GM21529 (cell line): ENCODE results near the gene CFAP74.

ENCODE experiments used
- ATAC-seq: cut with Tn5 transposase; IDR thresholded peaks from one replicate; pipeline ENCODE4 v1.9.1; 2021; ENCODE audit not compliant: unreplicated experiment

Gene CFAP74

DNA sequence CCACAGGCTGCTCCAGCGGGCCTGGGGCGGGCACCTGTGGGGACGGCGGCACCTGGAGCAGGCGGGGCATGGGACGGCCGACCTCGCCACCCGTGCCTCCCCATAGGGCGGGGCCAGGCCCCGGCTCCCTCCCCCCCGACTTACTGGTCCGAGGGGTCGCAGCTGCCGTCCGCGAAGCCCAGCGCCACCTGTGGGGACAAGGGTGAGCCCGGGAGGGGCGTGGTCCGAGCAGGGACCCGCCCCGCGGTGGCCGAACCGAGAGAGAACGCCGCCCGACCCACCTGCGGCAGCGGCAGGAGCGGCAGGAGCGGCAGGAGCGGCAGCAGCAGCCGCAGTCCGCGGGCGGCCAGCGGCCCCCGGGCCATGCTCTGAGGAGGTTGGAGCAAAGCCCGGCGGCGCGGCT, 84.7 kb downstream of the CFAP74 start, which contains the start of gene TMEM52:
TMEM52 (minus strand) TSS at position 379 of the 403 bp plus-strand sequence; CDS start at position 365, 14 bp downstream.
- ATAC-seq: peak; percentile 20

DNA sequence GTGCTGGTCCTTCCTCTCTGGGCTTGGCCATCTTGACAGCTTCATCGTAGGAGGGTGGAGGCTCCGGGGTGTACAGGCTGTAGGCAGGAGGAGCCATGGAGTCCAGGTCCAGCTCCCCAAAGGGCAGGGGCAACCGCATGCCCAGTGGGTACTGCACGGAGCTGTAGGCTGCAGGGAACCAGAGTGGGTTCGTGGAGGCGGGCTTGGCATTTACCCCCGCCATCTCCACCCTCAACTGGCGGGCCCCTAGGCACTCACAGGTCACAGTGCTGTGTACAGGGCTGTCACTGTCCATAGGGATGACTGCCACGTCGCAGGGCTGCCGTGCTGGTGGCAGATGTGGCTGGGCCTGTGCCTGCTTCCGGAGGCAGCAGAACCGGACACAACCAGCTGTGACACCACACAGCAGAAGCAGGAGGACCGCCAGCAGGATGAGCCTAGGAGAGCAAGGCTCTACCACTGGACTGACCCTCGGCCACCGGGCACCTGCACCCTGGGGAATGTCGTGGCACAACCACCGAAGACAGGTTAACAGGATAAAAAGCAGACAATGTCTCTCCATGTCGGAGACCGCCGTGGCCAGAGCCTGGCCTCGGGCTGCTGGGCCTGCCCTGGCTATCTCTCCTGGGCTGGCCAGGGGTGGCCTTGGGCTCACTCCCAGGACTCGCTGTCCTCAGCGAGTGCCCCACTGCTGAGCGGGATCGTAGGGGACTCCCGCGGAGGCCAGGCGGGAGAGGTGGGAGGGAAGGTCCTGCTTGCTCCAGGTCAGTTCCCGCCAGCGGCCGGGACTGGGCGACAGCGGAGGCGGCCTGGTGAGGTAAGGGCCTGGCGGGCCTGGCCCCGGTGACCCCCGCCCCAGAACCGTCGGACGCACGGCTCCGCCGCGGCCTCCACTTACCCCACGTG, 85.3 kb downstream of the CFAP74 start:
- ATAC-seq: no peak

DNA sequence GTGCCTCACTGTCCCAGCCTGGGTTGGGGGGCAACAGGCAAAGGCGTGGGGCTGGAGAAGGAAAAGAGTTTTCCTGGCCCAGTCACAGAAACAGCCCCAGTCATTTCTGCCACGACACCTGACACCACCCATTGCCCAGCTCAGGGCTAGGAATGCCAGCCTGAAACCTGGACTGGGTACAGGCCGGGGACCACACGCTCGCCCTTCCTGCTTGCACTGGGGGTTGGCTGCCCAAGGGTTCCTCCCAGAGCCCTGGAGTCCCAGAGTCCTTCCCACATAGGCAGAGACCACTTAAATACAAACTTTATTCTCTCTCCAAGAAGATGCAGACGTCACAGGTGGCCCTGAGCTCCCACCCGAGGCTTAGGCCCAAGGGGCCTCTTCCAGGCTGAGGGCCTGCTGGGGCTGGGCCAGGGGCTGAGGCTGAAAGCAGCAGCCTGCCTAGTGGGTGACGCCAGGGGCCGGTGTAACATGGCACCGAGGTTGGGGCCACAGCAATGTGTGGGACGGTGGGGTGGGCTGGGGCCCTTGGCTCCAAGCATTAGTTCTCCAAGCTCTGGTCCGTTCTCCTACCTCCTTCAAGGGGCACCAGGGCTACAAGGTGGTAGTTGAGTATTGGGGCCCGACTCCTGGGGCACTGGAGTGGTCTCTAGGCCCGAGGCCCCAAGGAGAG, 86.1 kb downstream of the CFAP74 start:
- no peak for ATAC-seq

DNA sequence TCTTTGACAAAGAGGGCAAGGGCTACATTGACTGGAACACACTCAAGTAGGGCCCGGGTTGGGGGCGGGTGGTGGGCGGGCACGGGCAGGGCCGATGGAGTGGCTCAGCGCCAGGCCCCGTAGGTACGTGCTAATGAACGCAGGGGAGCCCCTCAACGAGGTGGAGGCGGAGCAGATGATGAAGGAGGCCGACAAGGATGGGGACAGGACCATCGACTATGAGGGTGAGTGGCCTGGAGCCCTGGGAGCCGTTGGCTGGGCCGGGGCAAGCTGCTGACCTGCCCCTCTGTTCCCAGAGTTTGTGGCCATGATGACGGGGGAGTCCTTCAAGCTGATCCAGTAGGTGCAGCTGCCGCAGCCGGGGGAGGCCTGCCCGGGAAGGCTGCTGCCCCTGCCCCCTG, 86.7 kb downstream of the CFAP74 start:
- ATAC-seq: no peak

DNA sequence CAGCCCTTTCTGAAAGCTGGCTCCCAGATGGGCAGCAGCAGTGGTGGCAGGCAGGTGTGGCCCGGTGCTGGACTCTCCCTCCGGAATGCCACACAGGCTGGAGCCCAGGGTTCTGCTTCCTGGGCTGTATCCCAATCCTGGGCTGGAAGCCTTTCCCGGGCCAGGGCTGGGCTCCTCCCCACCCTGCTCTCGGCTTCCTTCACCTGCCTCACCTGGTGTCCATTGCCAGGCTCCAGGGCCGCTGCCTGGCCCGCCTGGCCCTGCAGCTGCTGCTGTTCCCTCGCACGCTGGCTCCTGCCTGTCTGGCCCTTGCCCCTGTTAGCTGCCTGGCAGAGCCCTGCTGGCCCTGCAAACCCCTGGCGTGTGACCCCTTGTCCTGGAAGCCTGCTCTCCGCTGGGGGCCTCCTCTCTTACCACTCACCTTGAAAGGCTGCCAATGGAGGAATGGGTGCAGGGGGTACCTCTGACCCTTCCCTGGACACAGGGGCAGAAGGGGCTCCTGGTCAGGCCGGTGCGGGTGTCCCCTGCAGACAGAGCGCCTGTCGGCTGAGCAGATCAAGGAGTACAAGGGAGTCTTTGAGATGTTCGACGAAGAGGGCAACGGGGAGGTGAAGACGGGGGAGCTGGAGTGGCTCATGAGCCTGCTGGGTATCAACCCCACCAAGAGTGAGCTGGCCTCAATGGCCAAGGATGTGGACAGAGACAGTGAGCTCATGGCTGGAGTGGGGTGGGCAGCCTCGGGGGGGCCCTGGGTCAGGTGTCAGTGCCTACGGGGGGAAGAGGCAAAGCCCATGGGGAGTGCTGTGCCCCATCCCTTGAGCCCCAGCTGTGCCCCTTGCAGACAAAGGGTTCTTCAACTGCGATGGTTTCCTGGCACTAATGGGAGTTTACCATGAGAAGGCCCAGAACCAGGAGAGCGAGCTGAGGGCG, 87.4 kb downstream of the CFAP74 start:
- no peak for ATAC-seq

DNA sequence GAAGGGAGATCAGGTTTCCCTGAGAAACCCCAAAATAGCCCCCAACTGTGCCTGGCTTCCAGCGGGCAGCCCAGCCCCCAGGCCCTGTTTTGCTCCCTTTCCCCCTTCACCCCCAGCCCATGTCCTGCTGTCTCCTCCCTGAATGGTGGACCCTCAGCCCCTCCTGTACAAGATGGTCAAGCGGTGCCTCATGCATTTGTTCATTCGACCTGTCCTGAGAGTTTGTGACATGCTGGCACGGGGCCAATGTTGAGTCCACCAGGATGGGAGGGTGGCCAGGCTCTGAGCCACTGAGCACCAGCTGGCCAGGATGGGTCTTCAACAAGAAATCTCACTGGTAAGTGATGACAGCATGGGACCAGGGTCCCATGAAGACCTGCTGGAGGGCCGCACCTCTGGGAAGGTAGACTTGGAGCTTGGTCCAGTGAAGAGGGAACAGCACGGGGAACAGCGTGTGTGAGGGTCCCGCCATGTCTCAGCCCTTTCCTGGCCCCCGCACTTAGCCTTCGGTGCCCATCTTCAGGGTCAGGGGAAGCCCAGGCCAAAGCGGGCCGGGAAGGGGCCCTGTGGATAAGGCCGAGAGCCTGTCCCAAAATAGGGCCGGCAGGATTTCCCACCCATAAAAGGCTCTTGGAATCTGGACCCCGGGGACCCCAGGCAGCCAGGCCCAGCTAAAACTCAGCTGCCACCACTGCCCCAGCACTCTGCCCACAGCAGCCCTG, 88.5 kb downstream of the CFAP74 start, which contains the start of gene CALML6:
CALML6 (plus strand) TSS at position 290 of the 722 bp plus-strand sequence; CDS start at position 311, 21 bp downstream.
- ATAC-seq: no peak

DNA sequence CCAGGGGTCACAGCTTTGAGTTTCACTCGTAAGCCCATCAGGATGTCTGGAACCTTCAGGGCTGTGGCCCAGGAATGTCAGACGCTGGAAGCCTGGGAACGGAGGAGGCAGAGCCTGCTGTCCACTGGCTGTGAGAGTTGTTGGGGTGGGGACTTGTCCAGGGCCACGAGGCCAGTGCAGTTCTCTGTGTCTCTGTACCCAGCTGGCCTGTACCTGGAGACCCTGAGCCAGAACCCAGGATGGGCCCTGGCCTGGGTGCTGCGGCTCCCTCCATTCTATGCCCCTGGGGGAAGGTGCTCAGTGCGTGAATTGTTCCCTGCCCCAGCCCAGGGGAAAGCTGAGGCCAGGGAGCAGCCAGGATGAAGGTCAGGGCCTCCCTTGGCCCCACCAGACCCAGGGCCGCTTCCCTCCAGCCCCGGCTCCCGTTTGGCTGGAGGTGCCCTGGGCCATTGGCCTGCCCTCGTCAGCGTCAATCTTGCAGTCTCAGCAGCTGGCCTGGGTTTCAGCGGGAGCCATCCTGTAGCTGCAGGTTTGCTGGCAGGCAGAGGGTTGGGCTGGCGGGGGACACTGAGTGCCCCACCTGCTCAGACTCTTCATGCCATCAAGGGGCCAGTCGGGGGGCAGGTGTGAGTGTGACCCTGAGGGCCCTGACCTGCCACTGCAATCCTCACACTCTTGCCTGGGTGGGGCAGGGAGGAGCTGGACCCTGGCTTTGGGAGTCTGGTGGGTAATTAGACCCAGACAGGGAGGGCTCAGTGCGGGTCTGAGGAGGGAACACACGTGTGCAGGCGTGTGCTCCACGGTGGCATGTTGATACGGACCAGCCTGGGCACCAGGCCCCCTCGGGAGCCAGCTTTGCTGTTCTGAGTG, 89.2 kb downstream of the CFAP74 start:
- no peak for ATAC-seq

DNA sequence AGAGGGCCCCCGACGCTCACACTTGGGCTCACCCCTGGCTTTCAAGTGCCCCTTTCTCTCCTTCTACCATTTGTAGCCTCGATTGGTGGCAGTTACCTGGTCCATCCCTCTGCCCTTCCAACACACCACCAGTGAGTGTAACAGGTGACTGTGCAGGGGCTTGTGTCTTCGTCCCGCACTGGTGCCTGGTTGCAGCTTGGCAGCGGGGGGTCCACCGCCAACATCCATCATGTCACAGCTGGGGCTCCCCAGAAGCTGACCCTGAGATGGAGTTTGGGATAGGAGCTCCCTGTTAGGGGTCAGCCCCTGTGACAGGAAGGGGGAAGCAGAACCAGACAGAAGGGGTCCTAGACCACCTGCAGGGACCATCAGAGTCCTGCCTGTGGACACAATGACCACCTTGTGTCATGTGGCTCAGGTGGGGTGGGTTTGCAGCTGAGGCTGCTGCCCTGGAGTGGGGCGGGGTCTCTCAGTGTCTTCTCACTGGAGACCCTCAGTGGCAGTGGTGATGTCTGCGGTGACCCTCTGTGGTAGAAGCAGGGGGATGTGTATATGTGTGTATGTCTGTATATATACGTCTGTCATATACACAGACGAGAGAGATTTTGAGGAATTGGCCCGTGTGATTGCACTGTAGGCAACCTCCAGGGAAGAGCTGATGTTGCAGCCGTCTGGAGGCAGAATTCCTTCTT, 92.1 kb downstream of the CFAP74 start:
- ATAC-seq: no peak

DNA sequence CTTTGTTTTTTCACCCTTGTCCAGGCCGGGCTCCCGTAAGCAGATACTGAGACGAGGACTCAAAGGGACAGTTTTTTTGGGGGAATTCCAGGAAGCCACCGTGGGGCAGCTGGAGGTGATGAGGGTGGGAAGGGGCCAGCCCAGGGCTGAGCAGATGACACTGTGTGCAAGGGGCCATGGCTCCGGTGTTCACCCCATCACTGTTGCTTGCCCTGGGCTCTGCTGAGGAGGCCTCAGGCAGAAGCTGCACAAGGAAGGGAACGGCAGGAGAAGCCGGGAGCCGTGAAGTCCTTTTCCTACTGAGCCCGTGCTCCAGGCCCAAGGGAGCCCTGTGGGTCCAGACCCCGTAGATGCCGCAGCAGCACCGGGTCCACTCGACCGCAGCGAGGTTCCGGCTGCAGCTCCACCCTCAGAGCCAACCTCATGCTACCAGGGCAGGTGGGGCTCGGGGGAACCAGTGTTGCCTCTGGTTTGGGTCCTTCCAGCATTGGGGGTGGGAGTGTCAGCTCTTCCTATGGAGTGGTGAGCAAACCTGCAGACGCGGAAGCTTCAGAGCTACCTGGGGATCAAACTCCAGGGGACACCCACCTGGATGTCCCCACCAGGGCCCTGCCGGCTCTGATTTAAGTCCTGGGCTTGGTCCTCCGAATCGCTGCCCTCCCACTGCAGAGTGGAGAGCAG, 92.8 kb downstream of the CFAP74 start:
- ATAC-seq: no peak

DNA sequence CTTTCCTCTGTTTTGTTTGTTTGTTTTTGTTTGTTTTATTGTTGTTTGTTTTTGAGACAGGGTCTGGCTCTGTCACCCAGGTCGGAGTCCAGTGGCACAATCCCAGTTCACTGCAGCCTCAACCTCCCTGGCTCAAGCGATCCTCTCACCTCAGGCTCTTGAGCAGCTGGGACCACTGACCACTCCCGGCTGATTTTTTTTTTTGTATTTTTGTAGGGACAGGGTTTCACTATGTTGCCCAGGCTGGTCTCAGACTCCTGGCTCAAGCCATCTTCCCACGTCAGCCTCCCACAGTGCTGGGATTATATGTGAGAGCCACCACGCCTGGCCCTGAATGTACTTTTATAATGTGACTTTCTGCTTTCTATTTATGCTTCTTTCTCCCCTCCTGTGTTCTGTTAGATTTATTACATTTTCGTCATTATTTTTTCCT, 93.5 kb downstream of the CFAP74 start:
- ATAC-seq: no peak

DNA sequence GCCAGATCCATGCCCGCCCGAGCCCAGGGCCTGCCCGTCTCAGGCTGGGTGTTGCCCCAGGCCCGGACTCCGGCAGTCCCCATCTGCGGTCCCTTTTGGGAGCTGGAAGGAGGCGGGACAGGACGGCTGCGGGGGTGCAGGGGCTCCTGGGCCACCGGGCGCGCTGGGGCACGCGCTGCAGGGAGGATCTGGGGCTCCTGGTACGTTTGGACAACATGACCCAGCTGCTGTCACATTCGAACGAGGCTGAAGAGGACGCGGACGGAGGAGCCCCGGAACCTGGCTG, 95.1 kb downstream of the CFAP74 start:
- peak; percentile 13 for ATAC-seq

DNA sequence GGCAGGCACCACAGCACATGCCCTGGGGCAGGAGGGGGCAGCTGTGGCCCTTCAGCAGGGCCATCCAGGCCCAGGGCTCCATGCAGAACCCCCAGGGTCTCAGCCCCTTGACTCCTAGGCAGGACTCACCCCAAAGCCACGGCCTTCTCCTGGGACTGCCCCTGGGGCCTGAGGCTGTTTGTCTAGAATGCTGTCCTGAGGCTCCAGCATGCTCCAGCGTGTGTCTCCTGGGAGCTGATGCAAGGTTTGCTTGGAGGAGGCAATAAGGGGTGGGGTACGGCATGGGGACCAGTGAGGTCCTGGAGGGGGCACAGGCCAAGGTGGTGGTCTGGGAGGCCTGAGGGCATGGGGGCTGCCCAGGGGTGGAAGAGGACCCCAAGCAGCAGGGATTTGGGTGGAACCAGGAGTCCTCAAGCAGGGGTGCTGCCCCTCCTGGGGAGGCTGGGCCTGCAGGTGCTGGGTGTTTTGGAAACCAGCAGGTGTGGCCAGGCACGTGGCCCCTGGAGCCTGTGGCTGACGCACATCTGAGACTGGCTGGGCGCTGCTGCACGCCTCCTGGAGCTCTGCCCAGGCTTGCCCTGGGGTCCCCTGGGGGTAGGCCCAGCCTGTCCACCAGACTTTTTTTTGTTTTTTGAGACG, 96.4 kb downstream of the CFAP74 start:
- no peak for ATAC-seq

DNA sequence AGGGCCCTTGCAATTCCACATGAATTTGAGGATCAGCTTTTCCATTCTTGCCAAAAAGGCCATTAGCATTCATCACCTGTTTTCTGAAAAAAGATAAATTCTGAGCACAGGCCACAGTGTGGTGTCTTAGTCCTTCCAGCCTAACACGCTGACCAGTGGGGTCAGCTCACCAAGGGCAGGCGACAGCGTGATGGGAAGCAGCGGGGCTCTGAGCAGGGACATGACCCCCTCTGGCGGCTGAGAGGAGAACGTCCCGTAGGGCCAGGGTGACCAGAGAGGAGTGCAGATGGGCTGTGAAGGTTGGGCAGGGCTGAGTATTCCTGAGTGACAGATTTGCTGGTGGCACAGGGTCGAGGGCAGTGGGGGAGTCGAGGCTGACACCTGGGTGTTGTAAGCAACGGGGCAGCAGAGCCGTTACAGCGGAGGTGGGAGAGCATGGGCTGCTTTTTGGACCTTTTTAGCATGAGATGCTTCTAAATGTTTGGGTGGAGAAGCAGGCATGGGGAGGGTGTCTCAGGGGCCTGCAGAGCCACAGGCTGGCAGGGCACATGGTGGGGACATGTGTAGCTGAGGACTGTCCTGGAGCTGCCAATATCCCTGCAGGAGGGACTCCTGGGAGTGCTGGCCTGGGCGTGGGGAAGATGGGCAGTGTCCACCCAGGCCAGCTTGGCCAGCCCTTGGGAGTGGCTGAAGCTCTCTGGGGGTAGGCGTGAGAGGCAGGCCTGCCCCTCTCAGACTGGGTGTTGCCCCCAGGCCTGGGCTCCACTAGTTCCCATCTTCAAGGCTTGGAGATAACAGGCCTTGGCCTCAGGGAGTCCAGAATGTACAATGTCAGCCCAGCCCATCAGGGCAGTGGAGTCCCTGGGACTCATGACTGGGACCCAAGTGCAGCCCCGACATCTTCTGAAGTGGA, 97.1 kb downstream of the CFAP74 start:
- ATAC-seq: no peak

DNA sequence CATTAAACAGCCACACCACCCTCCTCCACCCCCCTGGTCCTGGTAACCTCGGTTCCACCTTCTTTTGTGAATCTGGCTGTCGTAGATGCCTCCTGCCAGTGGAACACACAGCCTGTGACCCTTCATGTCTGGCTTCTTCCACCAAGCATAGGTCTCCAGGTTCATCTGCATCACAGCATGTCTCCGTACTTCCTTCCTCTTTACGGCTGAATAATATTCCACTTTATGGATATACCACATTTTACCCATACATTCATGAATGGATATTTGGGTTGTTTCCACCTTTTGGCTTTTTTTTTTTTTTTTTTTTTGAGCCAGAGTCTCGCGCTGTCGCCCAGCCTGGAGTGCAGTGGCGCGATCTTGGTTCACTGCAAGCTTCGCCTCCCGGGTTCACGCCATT, 100.4 kb downstream of the CFAP74 start:
- no peak for ATAC-seq

DNA sequence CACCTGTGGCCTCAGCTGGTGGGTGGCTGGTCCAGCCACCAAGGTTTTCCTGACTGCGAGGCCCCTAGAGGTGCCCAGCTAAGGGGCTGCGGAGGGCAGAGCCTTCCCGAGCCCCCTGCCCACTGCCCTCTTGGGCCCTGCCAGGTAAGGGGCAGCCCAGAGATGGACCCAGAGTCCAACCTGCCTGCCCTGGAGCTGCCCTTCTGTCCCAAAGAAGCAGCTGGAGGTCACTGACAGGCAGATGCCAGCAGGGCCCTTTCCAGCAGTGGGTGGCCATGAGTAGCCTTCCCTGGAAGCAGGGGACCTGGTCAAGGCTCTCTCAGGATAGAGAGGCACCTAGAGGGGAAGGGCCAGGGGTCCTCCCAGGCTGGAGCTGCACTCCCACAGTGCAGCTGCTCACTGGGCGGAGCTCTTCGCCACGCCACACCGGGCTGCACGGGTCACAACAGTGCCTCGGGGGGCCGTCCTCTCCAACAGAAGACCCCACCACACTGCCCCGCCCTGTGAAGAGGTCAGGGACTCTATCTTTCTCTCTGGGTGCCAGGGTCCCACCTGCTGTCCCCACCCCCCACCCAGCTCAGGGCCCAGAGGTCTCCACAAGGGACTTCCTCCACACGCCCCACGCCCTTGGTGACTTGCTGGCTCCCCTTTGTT, 101.8 kb downstream of the CFAP74 start:
- ATAC-seq: no peak

DNA sequence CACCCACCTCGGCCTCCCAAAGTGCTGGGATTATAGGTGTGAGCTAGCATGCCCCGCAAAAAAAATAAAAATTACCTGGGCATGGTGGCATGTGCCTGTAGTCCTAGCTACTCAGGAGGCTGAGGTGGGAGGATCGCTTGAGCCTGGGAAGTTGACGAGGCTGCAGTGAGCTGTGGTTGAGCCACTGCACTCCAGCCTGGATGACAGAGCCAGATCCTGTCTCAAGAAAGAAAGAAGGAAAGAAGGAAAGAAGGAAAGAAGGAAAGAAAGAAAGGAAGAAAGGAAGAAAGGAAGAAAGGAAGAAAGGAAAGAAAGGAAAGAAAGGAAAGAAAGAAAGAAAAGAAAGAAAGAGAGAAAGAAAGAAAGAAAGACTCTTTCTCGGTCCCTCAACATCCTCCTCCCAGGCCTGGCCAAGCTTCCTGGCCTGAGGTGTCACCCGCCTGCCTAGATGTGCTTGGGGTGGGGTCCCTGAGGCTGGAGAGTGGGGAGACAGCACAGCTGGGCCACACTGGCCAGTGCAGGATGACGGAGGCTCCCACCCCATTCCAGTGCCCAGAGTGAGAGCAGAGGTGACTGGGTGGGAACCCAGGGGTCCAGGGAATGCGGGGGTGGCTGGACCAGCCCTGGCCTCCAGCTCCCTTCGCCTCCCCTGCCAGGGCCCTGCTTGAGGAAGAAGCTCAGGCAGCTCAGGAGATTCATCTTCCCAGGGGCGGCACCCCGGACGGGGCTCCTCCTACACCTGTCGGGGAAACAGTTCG, 102.5 kb downstream of the CFAP74 start:
- ATAC-seq: no peak
